ENCODE data around the gene FBXO28. TPM values are rescaled to one million over a fixed set of nuclear protein-coding genes. Genes with fewer than 3 reads are reported as not detected.

Gene FBXO28
- polyA plus RNA-seq, 1 of the 3 experiments (the other 2 are of a cell fraction): 8.1 TPM

DNA sequence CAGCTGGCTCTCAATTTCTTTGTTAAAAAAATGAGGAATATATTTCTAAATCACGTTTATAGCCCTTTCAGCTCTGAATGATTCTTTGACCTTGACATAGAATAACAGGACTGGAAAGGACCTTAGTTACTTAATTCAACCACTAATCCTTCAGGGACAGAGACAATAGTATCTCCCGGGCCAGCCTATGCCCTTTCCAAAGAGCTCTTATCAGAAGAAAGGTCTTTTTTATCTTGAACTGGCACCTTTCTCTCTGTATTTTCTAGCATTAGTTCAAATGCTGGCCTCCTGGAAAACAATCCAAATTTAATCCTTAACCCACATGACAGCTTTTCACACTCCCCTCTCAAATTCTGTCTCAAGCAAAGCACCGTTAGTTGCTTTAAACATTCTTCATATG, 44.8 kb upstream of the FBXO28 start:
- Histone ChIP-seq H4K20me1 (ENCODE audit: insufficient read depth) (no peaks in the 10 kb centered on the region), H3K9me2 (no peaks in the 10 kb centered on the region), H3K9ac (no peak overlapping the region), H3K4me3 (ENCODE audit: low read depth in 2 of 2, low read length in 1 of 2) (no peak overlapping the region), H3K4me1 (ENCODE audit: control insufficient read depth in 1 of 2, insufficient read depth in 2 of 2, low read depth in 1 of 2, low read length in 1 of 2) (peaks cover 0 to 12% of the 10 kb centered on the region in 2 experiments; a peak in 1 of 4 replicates), H2AFZ (ENCODE audit: low read depth) (no peak overlapping the region), H3K27me3 (ENCODE audit: insufficient read depth) (no peaks in the 10 kb centered on the region), H3K27ac (ENCODE audit: low read depth in 2 of 2, low read length in 1 of 2) (no peak overlapping the region), H3K9me3 (no peaks in the 10 kb centered on the region), H3K36me3 (replicated peaks in 1 of 2; ENCODE audit: control insufficient read depth in 1 of 2, insufficient read depth in 2 of 2, low read length in 1 of 2) (no peaks in the 10 kb centered on the region), H3F3A (replicated peaks; ENCODE audit: insufficient read depth) (peaks cover 3% of the 10 kb centered on the region), H3K79me2 (ENCODE audit: insufficient read depth) (no peaks in the 10 kb centered on the region), H3K4me2 (no peak overlapping the region)
- CTCF ChIA-PET: interaction anchor here (0.6 kb wide), 1 partner anchor 18 kb away, joined by 3 read pairs; no protein-coding TSS in a partner anchor
- POLR2A ChIA-PET: no interaction called here
- WGBS (ENCODE audit: low lambda C conversion rate): 66% methylated on average over 3 of the region's 3 CpGs
- no peak for DNase-seq
- TF ChIP-seq FOSL2 (IDR thresholded peaks at IDR 0.05; ENCODE audit: borderline replicate concordance, low read depth): no peak
- TF ChIP-seq EP300 (IDR thresholded peaks at IDR 0.05; ENCODE audit: borderline replicate concordance in 1 of 2, low read depth in 1 of 2, low read length in 1 of 2): no peak
- no peak for TF ChIP-seq EZH2phosphoT487 (IDR thresholded peaks at IDR 0.05; ENCODE audit: borderline replicate concordance, low read depth)

DNA sequence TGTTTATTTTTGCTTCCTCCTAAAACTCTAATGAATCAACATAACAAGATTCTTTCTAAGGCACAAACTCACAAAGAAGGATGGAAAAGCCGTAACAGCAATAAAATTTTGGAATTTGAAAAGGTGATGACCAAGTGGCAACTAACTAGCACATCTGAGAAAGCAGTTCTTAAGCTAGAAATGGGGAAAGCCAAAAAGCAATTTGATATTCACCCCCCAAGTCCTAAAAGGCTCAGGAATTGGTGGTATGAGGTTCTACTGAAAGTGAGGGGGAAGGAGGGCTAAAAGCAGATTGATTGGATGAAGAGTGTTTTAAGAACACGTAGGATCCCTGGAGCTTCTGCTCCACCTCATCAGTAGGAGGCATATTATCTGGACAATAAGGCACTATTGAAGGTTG, 43.4 kb upstream of the FBXO28 start:
- no peak for DNase-seq
- no peaks in the 10 kb centered on the region for H3K79me2 ChIP-seq (ENCODE audit: insufficient read depth)
- H3K9ac ChIP-seq: no peak overlapping the region
- H3K9me3 ChIP-seq: no peaks in the 10 kb centered on the region
- H3K36me3 ChIP-seq (replicated peaks in 1 of 2; ENCODE audit: control insufficient read depth in 1 of 2, insufficient read depth in 2 of 2, low read length in 1 of 2): no peaks in the 10 kb centered on the region
- H3K27me3 ChIP-seq (ENCODE audit: insufficient read depth): no peaks in the 10 kb centered on the region
- H2AFZ ChIP-seq (ENCODE audit: low read depth): no peak overlapping the region
- CTCF ChIA-PET: interaction anchor here (0.9 kb wide), 1 partner anchor 19 kb away, joined by 4 read pairs; no protein-coding TSS in a partner anchor
- H3K9me2 ChIP-seq: no peaks in the 10 kb centered on the region
- POLR2A ChIA-PET: no interaction called here
- no peak for TF ChIP-seq NRF1 (IDR thresholded peaks at IDR 0.05; ENCODE audit: low read depth, low read length)
- TF ChIP-seq YY1 (IDR thresholded peaks at IDR 0.05; ENCODE audit: low read depth): no peak
- TF ChIP-seq SMC3 (IDR thresholded peaks at IDR 0.05; ENCODE audit: low read depth, low read length): no peak
- TF ChIP-seq RXRA (IDR thresholded peaks at IDR 0.05; ENCODE audit: borderline replicate concordance, low read depth): no peak
- TF ChIP-seq TEAD4 (IDR thresholded peaks at IDR 0.05; ENCODE audit: borderline replicate concordance, insufficient read depth): no peak
- TF ChIP-seq SIN3A (IDR thresholded peaks at IDR 0.05; ENCODE audit: borderline replicate concordance, low read depth, low read length): no peak
- no peak for TF ChIP-seq FOSL2 (IDR thresholded peaks at IDR 0.05; ENCODE audit: borderline replicate concordance, low read depth)
- TF ChIP-seq MXI1 (IDR thresholded peaks at IDR 0.05; ENCODE audit: low read depth, low read length): no peak
- TF ChIP-seq, protein P1, sequence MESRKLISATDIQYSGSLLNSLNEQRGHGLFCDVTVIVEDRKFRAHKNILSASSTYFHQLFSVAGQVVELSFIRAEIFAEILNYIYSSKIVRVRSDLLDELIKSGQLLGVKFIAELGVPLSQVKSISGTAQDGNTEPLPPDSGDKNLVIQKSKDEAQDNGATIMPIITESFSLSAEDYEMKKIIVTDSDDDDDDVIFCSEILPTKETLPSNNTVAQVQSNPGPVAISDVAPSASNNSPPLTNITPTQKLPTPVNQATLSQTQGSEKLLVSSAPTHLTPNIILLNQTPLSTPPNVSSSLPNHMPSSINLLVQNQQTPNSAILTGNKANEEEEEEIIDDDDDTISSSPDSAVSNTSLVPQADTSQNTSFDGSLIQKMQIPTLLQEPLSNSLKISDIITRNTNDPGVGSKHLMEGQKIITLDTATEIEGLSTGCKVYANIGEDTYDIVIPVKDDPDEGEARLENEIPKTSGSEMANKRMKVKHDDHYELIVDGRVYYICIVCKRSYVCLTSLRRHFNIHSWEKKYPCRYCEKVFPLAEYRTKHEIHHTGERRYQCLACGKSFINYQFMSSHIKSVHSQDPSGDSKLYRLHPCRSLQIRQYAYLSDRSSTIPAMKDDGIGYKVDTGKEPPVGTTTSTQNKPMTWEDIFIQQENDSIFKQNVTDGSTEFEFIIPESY (IDR thresholded peaks at IDR 0.05; ENCODE audit: borderline replicate concordance, low read depth): no peak
- TF ChIP-seq GABPA (IDR thresholded peaks at IDR 0.05; ENCODE audit: low read depth): no peak
- no peak for TF ChIP-seq FOXJ3 (CRISPR knock-in tag; IDR thresholded peaks at IDR 0.05)
- no peak for TF ChIP-seq RCOR1 (IDR thresholded peaks at IDR 0.05; ENCODE audit: low read length)
- TF ChIP-seq, protein P2, sequence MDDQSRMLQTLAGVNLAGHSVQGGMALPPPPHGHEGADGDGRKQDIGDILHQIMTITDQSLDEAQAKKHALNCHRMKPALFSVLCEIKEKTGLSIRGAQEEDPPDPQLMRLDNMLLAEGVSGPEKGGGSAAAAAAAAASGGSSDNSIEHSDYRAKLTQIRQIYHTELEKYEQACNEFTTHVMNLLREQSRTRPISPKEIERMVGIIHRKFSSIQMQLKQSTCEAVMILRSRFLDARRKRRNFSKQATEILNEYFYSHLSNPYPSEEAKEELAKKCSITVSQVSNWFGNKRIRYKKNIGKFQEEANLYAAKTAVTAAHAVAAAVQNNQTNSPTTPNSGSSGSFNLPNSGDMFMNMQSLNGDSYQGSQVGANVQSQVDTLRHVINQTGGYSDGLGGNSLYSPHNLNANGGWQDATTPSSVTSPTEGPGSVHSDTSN (IDR thresholded peaks at IDR 0.05): no peak
- H3K4me3 ChIP-seq (ENCODE audit: low read depth in 2 of 2, low read length in 1 of 2): no peak overlapping the region
- H3K4me2 ChIP-seq: no peak overlapping the region
- H3K27ac ChIP-seq (ENCODE audit: low read depth in 2 of 2, low read length in 1 of 2): no peak overlapping the region
- H4K20me1 ChIP-seq (ENCODE audit: insufficient read depth): no peaks in the 10 kb centered on the region
- WGBS (ENCODE audit: low lambda C conversion rate): 53% methylated on average over 2 of the region's 2 CpGs
- H3K4me1 ChIP-seq (ENCODE audit: control insufficient read depth in 1 of 2, insufficient read depth in 2 of 2, low read depth in 1 of 2, low read length in 1 of 2): peaks cover 0 to 8% of the 10 kb centered on the region in 2 experiments; a peak in 1 of 4 replicates
- no peaks in the 10 kb centered on the region for H3F3A ChIP-seq (replicated peaks; ENCODE audit: insufficient read depth)

All from SK-N-SH (cell line).